PC-3 (cell line): ENCODE measurements around the gene KRTAP3-3. TPM values are rescaled to one million over a fixed set of nuclear protein-coding genes. Genes with fewer than 3 reads are reported as not detected.

Source experiments
- ATAC-seq: fragments of 200-7000 bp; cut with Tn5 transposase; 2 replicates; pipeline ENCODE4 v1.9.1; 2020; ENCODE audit warnings: mild to moderate bottlenecking, moderate library complexity
- BruUV-seq: library from RNA; stranded (reverse); fragments of 400-500 nt; replicated peaks from 2 replicates; lab custom pipeline; 2021; lab: Mats Ljungman, UMichigan
- CTCF ChIA-PET: fragments of 300-600 bp; sonication (Branson Sonifier 250); formaldehyde crosslinking; loops from one replicate; lab custom pipeline; 2022; ENCODE audit warnings: antibody characterized with exemption; lab: Charles Lee
- POLR2A ChIA-PET: fragments of 300-600 bp; sonication (Branson Sonifier 250); formaldehyde crosslinking; loops from one replicate; lab custom pipeline; 2022; ENCODE audit warnings: antibody characterized with exemption; ENCODE audit not compliant: unreplicated experiment; lab: Charles Lee
- DNase-seq: peaks from one replicate; pipeline ENCODE4 v3.0.0-alpha.2; 2015
- H2AFZ ChIP-seq: fragments of 300-600 bp; sonication (generic); 2 replicates; pipeline ENCODE4 v1.6.0; 2016; ENCODE audit warnings: antibody characterized with exemption, low read length
- H3F3A ChIP-seq: fragments of 300-600 bp; sonication (generic); one replicate; pipeline ENCODE4 v1.6.0; 2017; ENCODE audit warnings: antibody characterized with exemption, low read length, control low read depth, mild to moderate bottlenecking; ENCODE audit not compliant: unreplicated experiment
- H3K27ac ChIP-seq: fragments of 300-600 bp; sonication (generic); 2 replicates; pipeline ENCODE4 v1.5.1; 2016; ENCODE audit warnings: mild to moderate bottlenecking, low read length
- H3K27me3 ChIP-seq: fragments of 300-600 bp; sonication (generic); 2 replicates; pipeline ENCODE4 v1.6.1; 2016; ENCODE audit warnings: low read length, mixed read lengths
- H3K36me3 ChIP-seq: fragments of 300-600 bp; sonication (generic); 2 replicates; pipeline ENCODE4 v1.6.1; 2016; ENCODE audit warnings: low read depth, mixed run types, low read length, mixed read lengths
- H3K4me1 ChIP-seq: fragments of 300-600 bp; sonication (generic); 2 replicates; pipeline ENCODE4 v1.5.1; 2016; ENCODE audit warnings: low read length; ENCODE audit not compliant: insufficient read depth
- H3K4me2 ChIP-seq: fragments of 300-600 bp; sonication (generic); 2 replicates; pipeline ENCODE4 v1.6.0; 2016; ENCODE audit warnings: low read length
- H3K4me3 ChIP-seq: fragments of 300-600 bp; sonication (generic); 2 replicates; pipeline ENCODE4 v1.5.1; 2016; ENCODE audit warnings: mild to moderate bottlenecking, low read length, mixed read lengths
- H3K79me2 ChIP-seq: fragments of 300-600 bp; sonication (generic); 2 replicates; pipeline ENCODE4 v1.6.1; 2017; ENCODE audit warnings: low read length, mixed read lengths
- H3K9ac ChIP-seq: fragments of 300-600 bp; sonication (generic); 2 replicates; pipeline ENCODE4 v1.6.0; 2016; ENCODE audit warnings: mild to moderate bottlenecking, low read length
- H3K9me2 ChIP-seq: fragments of 300-600 bp; sonication (generic); replicated peaks from 2 replicates; pipeline ENCODE4 v1.6.1; 2016; ENCODE audit warnings: mixed run types, low read length, mixed read lengths
- H3K9me3 ChIP-seq: fragments of 300-600 bp; sonication (generic); 2 replicates; pipeline ENCODE4 v1.6.1; 2016; ENCODE audit warnings: low read length, mixed read lengths
- H4K20me1 ChIP-seq: fragments of 300-600 bp; sonication (generic); 2 replicates; pipeline ENCODE4 v1.6.1; 2016; ENCODE audit warnings: low read length, mixed read lengths
- EZH2 ChIP-seq: fragments of 300-600 bp; sonication (generic); IDR thresholded peaks from one replicate; pipeline ENCODE4 v1.6.1; 2017; ENCODE audit warnings: antibody characterized with exemption, mild to moderate bottlenecking, low read length; ENCODE audit not compliant: unreplicated experiment
- EZH2phosphoT487 ChIP-seq: fragments of 300-600 bp; sonication (generic); IDR thresholded peaks from 2 replicates; pipeline ENCODE4 v1.6.1; 2018; ENCODE audit warnings: mild to moderate bottlenecking, antibody characterized with exemption, low read length, borderline replicate concordance
- intact Hi-C: fragments of 100-400 bp; cut with micrococcal nuclease; formaldehyde crosslinking; loops from 2 replicates; pipeline ENCODE4 v1.9.0; 2023
- total RNA-seq: library from RNA; depleted of rRNA; stranded (reverse); fragments of >200 nt; gene quantifications from 2 replicates; pipeline ENCODE4 v1.2.3, GENCODE V29; 2014
- TF ChIP-seq, protein P1 (sequence below): fragments of 300-600 bp; sonication (generic); conservative IDR thresholded peaks from 2 replicates; pipeline ENCODE4 v1.5.1; 2017; ENCODE audit warnings: antibody characterized with exemption, low read depth, mild to moderate bottlenecking, low read length

KRTAP3-3 gene
- total RNA-seq, 1 experiment from 2014 or later = not detected

DNA sequence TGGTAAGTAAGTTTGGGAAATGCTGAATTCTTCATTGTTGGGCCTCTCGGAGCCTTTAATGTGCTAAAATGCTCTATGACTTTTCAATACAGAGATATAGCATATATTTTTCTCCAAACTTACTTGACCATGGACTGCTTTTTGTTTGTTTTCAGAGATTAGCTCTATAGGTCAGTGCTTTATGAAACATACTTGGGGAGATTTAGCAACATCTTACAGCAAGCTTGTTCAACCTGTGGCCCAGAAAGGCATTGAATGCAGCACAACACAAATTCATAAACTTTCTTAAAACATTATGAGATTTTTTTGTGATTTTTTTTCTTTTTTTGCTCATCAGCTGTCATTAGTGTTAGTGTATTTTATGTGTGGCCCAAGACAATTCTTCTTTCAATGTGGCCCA, 16.0 kb upstream of the KRTAP3-3 start:
- no TSS peak for BruUV-seq
- ChIA-PET CTCF (interaction anchor here (0.6 kb wide), 1 partner anchor 50 kb away, joined by 3 read pairs; no protein-coding TSS in a partner anchor), POLR2A (no interaction called here)
- H4K20me1 ChIP-seq = no peaks in the 10 kb centered on the region
- peak overlapping the region; percentile 31 for H3K4me2 ChIP-seq
- no peak for ATAC-seq
- H3K4me3 ChIP-seq = no peak overlapping the region
- no peak for DNase-seq
- intact Hi-C loops = loop anchor here (10.0 kb wide), 2 partner anchors 55 to 95 kb away; partner anchors contain the start of genes KRTAP2-3 and KRTAP2-4
- peak overlapping the region; percentile 28 for H3K27ac ChIP-seq
- H3K9ac ChIP-seq = no peak overlapping the region
- no peak for TF ChIP-seq EZH2phosphoT487
- TF ChIP-seq, protein P1, sequence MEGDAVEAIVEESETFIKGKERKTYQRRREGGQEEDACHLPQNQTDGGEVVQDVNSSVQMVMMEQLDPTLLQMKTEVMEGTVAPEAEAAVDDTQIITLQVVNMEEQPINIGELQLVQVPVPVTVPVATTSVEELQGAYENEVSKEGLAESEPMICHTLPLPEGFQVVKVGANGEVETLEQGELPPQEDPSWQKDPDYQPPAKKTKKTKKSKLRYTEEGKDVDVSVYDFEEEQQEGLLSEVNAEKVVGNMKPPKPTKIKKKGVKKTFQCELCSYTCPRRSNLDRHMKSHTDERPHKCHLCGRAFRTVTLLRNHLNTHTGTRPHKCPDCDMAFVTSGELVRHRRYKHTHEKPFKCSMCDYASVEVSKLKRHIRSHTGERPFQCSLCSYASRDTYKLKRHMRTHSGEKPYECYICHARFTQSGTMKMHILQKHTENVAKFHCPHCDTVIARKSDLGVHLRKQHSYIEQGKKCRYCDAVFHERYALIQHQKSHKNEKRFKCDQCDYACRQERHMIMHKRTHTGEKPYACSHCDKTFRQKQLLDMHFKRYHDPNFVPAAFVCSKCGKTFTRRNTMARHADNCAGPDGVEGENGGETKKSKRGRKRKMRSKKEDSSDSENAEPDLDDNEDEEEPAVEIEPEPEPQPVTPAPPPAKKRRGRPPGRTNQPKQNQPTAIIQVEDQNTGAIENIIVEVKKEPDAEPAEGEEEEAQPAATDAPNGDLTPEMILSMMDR = no peak
- TF ChIP-seq EZH2 = no peak
- H3K4me1 ChIP-seq = peaks cover 46% of the 10 kb centered on the region
- no peaks in the 10 kb centered on the region for H3K27me3 ChIP-seq
- H3K36me3 ChIP-seq = no peaks in the 10 kb centered on the region
- H2AFZ ChIP-seq = no peak overlapping the region
- H3F3A ChIP-seq = peaks cover 5% of the 10 kb centered on the region
- H3K79me2 ChIP-seq = no peaks in the 10 kb centered on the region
- no peaks in the 10 kb centered on the region for H3K9me2 ChIP-seq
- no peaks in the 10 kb centered on the region for H3K9me3 ChIP-seq

DNA sequence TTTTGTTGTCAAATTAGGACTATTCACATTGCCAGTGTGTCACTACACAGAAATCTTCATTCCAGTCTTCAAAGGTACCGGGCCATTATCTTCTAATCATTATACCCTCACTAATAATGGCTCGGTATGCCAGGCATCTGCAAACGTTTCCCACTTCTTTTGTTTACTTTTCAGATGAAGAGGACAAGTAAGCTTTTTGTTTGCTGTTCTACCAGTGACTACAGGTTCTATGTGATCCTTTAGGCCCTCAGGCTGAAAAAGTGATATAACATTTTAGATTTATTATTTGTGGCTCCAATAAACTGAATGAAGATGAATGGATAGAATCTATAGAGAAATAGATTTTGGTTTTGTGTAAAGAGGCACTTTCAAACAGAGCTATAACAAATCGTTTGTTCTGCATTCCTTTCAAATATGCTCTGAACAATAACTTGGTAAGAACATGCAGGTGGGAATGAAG, 15.4 kb upstream of the KRTAP3-3 start:
- no peaks in the 10 kb centered on the region for H3K27me3 ChIP-seq
- POLR2A ChIA-PET = no interaction called here
- H3K79me2 ChIP-seq = no peaks in the 10 kb centered on the region
- H3F3A ChIP-seq = peaks cover 5% of the 10 kb centered on the region
- no TSS peak for BruUV-seq
- H2AFZ ChIP-seq = no peak overlapping the region
- peak overlapping the region; percentile 31 for H3K4me2 ChIP-seq
- H3K4me1 ChIP-seq = peaks cover 45% of the 10 kb centered on the region
- ATAC-seq = peak; percentile 61
- DNase-seq = peak; percentile 81
- no peaks in the 10 kb centered on the region for H3K36me3 ChIP-seq
- no peaks in the 10 kb centered on the region for H3K9me3 ChIP-seq
- CTCF ChIA-PET = interaction anchor here (0.6 kb wide), 1 partner anchor 50 kb away, joined by 3 read pairs; no protein-coding TSS in a partner anchor
- no peak for TF ChIP-seq EZH2
- no peak overlapping the region for H3K9ac ChIP-seq
- H3K4me3 ChIP-seq = no peak overlapping the region
- H4K20me1 ChIP-seq = no peaks in the 10 kb centered on the region
- H3K27ac ChIP-seq = peak overlapping the region; percentile 28
- intact Hi-C loops = loop anchor here (10.0 kb wide), 2 partner anchors 55 to 95 kb away; partner anchors contain the start of genes KRTAP2-3 and KRTAP2-4
- no peaks in the 10 kb centered on the region for H3K9me2 ChIP-seq

GRCh38 chr17:41008811-41009210, 14.8 kb upstream of the KRTAP3-3 start, which contains the start of gene KRTAP3-1:
Gene KRTAP3-1, minus strand, starts transcription at chr17:41009128. Its CDS starts 54 bp downstream, at chr17:41009074.
- H3K9me2 ChIP-seq = no peaks in the 10 kb centered on the region
- POLR2A ChIA-PET = no interaction called here
- H3K4me3 ChIP-seq = no peak within 1 kb of the TSS
- peak within 1 kb of the TSS; percentile 31 for H3K4me2 ChIP-seq
- no peaks in the 10 kb centered on the region for H3K36me3 ChIP-seq
- TF ChIP-seq, protein P1 = no peak
- no peak for TF ChIP-seq EZH2phosphoT487
- no peak for TF ChIP-seq EZH2
- ATAC-seq = no peak
- BruUV-seq = no TSS peak
- intact Hi-C loops = loop anchor here (10.0 kb wide), 2 partner anchors 56 to 94 kb away; partner anchors contain the start of genes KRTAP2-3 and KRTAP2-4
- no peaks in the 10 kb centered on the region for H4K20me1 ChIP-seq
- CTCF ChIA-PET = no interaction called here
- no peak within 1 kb of the TSS for H3K9ac ChIP-seq
- H3K9me3 ChIP-seq = no peaks in the 10 kb centered on the region
- H3F3A ChIP-seq = peaks cover 5% of the 10 kb centered on the region
- no peaks in the 10 kb centered on the region for H3K27me3 ChIP-seq
- no peak within 1 kb of the TSS for H2AFZ ChIP-seq
- H3K27ac ChIP-seq = peak within 1 kb of the TSS; percentile 28
- peaks cover 40% of the 10 kb centered on the region for H3K4me1 ChIP-seq
- H3K79me2 ChIP-seq = no peaks in the 10 kb centered on the region
- no peak for DNase-seq
